GM18870 (cell line): ENCODE measurements around the gene PGS1.

Experiments used
- ATAC-seq: cut with Tn5 transposase; IDR thresholded peaks from one replicate; pipeline ENCODE4 v1.9.1; 2021; ENCODE audit warnings: moderate library complexity; ENCODE audit not compliant: unreplicated experiment

Gene PGS1

GRCh38 chr17:78406920-78407319 is 28.5 kb downstream of the PGS1 start:
- ATAC-seq: no peak

GRCh38 chr17:78407387-78408000 is 29.0 kb downstream of the PGS1 start:
- no peak for ATAC-seq

- ATAC-seq: no peak
Observed at GRCh38 chr17:78408476-78409050, 30.1 kb downstream of the PGS1 start.

GRCh38 chr17:78409191-78409928 is 30.9 kb downstream of the PGS1 start:
- ATAC-seq: no peak

- no peak for ATAC-seq
Observed at GRCh38 chr17:78411241-78411857, 32.9 kb downstream of the PGS1 start.

GRCh38 chr17:78412403-78412802 is 34.0 kb downstream of the PGS1 start:
- ATAC-seq: no peak

- ATAC-seq: no peak
Observed at GRCh38 chr17:78414178-78415162, 36.0 kb downstream of the PGS1 start.

GRCh38 chr17:78415821-78416711 is 37.6 kb downstream of the PGS1 start:
- ATAC-seq: no peak

- ATAC-seq: no peak
Observed at GRCh38 chr17:78416791-78417530, 38.5 kb downstream of the PGS1 start.

GRCh38 chr17:78417531-78417909 is 39.1 kb downstream of the PGS1 start:
- no peak for ATAC-seq

- ATAC-seq: no peak
Observed at GRCh38 chr17:78418326-78419026, 40.0 kb downstream of the PGS1 start.

GRCh38 chr17:78419970-78420815 is 41.7 kb downstream of the PGS1 start:
- no peak for ATAC-seq

- no peak for ATAC-seq
Observed at GRCh38 chr17:78421084-78421533, 42.7 kb downstream of the PGS1 start.

GRCh38 chr17:78421534-78422266 is 43.3 kb downstream of the PGS1 start:
- ATAC-seq: no peak

GRCh38 chr17:78422267-78422605 is 43.8 kb downstream of the PGS1 start:
- no peak for ATAC-seq

GRCh38 chr17:78422872-78423588 is 44.6 kb downstream of the PGS1 start:
- ATAC-seq: no peak
